ENCODE measurements around the gene LSM4. TPM values are rescaled to one million over a fixed set of nuclear protein-coding genes. Genes with fewer than 3 reads are reported as not detected.

Gene LSM4
- total and polyA plus RNA-seq, 10 of the 15 experiments (the other 5 are each of a cell fraction or from before 2014, with no cell fraction given), result 12.6 to 652 (median 217) TPM

DNA sequence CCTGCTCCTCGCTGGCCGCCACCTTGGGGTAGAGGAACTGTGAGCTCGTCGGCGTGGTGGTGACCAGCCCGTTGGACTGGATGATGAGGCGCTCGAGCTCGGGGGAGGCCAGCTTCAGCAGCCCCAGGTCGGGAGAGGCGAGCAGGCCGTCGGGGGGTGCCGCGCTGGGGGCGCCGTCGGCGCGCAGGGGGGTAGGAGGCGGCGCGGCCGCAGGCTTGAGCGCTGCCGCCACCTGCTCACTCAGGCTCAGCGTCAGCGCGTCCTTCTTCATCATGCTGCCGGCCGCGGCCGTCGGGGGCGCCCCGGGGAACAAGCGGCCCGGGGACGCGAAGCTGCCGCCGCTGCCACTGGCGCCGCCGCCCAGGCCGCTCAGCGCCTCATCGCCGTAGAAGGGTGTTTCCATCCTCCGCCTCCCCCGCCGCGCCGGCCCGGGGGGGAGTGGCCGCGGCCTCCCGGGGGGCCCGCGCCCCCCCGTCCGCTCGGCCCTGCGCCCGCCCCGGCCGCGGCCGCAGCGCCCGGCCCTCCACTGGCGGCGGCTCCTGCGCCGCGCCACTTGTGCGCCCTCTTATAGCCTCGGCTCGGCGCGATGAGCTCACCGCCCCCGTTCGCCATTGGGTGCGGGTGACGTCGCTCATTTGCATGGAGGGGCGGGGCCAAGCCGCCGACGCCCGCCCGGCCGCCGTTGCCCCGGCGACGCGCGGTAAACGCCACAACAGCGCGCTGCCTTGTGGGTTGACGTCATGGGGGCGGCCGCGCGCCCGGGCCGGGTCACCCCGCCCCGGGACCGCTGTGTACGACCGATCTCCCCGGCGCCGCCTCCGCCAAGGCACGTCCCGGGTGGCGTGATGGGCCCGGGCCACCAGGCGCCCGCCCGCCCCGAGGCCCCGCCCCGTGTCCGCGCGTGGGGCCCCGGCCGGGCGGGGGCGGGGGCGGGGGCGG is 41.5 kb downstream of the LSM4 start, which contains the start of gene JUND (continued):
- TF ChIP-seq, protein P1, sequence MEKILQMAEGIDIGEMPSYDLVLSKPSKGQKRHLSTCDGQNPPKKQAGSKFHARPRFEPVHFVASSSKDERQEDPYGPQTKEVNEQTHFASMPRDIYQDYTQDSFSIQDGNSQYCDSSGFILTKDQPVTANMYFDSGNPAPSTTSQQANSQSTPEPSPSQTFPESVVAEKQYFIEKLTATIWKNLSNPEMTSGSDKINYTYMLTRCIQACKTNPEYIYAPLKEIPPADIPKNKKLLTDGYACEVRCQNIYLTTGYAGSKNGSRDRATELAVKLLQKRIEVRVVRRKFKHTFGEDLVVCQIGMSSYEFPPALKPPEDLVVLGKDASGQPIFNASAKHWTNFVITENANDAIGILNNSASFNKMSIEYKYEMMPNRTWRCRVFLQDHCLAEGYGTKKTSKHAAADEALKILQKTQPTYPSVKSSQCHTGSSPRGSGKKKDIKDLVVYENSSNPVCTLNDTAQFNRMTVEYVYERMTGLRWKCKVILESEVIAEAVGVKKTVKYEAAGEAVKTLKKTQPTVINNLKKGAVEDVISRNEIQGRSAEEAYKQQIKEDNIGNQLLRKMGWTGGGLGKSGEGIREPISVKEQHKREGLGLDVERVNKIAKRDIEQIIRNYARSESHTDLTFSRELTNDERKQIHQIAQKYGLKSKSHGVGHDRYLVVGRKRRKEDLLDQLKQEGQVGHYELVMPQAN (conservative IDR thresholded peaks at IDR 0.05), result peak; percentile 94
- TF ChIP-seq NFYA (IDR thresholded peaks at IDR 0.05; ENCODE audit: borderline replicate concordance, low read depth, low read length) (no peak), FOXK2 (IDR thresholded peaks at IDR 0.05) (no peak), BCL11A (IDR thresholded peaks at IDR 0.05; ENCODE audit: low read depth, low read length) (no peak; the same call in 1 of the 2 replicates), RAD21 (IDR thresholded peaks at IDR 0.05; ENCODE audit: insufficient read depth, low read depth, low read length) (no peak), ESRRA (IDR thresholded peaks at IDR 0.05; ENCODE audit: low read length) (no peak), POU2F2 (IDR thresholded peaks at IDR 0.05; ENCODE audit: borderline replicate concordance, low read depth, low read length) (peak; percentile 95)
- TF ChIP-seq, protein P2, sequence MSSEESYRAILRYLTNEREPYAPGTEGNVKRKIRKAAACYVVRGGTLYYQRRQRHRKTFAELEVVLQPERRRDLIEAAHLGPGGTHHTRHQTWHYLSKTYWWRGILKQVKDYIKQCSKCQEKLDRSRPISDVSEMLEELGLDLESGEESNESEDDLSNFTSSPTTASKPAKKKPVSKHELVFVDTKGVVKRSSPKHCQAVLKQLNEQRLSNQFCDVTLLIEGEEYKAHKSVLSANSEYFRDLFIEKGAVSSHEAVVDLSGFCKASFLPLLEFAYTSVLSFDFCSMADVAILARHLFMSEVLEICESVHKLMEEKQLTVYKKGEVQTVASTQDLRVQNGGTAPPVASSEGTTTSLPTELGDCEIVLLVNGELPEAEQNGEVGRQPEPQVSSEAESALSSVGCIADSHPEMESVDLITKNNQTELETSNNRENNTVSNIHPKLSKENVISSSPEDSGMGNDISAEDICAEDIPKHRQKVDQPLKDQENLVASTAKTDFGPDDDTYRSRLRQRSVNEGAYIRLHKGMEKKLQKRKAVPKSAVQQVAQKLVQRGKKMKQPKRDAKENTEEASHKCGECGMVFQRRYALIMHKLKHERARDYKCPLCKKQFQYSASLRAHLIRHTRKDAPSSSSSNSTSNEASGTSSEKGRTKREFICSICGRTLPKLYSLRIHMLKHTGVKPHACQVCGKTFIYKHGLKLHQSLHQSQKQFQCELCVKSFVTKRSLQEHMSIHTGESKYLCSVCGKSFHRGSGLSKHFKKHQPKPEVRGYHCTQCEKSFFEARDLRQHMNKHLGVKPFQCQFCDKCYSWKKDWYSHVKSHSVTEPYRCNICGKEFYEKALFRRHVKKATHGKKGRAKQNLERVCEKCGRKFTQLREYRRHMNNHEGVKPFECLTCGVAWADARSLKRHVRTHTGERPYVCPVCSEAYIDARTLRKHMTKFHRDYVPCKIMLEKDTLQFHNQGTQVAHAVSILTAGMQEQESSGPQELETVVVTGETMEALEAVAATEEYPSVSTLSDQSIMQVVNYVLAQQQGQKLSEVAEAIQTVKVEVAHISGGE (CRISPR knock-in tag; IDR thresholded peaks at IDR 0.05), result 0 out of 2 replicates have a peak, but pooled peaks have one; percentile 11
- TF ChIP-seq, protein P3, sequence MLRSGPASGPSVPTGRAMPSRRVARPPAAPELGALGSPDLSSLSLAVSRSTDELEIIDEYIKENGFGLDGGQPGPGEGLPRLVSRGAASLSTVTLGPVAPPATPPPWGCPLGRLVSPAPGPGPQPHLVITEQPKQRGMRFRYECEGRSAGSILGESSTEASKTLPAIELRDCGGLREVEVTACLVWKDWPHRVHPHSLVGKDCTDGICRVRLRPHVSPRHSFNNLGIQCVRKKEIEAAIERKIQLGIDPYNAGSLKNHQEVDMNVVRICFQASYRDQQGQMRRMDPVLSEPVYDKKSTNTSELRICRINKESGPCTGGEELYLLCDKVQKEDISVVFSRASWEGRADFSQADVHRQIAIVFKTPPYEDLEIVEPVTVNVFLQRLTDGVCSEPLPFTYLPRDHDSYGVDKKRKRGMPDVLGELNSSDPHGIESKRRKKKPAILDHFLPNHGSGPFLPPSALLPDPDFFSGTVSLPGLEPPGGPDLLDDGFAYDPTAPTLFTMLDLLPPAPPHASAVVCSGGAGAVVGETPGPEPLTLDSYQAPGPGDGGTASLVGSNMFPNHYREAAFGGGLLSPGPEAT (IDR thresholded peaks at IDR 0.05; ENCODE audit: low read depth), result no peak
